HG03521 (cell line): ENCODE measurements around the gene SEC61A1.

Experiments
- ATAC-seq: cut with Tn5 transposase; IDR thresholded peaks from one replicate; pipeline ENCODE4 v1.9.1; 2021; ENCODE audit warnings: mild to moderate bottlenecking, moderate library complexity; ENCODE audit not compliant: unreplicated experiment

Gene SEC61A1

DNA sequence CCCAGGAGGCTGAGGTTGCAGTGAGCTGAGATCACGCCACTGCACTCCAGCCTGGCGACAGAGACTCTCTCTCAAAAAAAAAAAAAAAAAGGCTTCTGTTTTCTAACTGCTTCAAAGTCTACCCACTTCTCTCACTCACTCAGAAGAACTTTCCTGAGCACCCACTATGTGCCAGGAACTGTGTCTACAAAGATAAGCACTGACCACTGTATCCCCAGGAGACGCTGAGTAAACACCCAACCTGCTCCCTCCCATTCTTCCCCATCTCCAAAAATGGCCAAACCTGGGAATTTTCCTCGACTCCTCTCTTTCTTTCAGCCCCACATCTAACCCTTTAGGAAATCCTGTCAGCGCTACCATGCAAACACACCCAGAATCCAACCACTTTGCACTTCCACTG lies 58.9 kb downstream of the SEC61A1 start:
- ATAC-seq = no peak

DNA sequence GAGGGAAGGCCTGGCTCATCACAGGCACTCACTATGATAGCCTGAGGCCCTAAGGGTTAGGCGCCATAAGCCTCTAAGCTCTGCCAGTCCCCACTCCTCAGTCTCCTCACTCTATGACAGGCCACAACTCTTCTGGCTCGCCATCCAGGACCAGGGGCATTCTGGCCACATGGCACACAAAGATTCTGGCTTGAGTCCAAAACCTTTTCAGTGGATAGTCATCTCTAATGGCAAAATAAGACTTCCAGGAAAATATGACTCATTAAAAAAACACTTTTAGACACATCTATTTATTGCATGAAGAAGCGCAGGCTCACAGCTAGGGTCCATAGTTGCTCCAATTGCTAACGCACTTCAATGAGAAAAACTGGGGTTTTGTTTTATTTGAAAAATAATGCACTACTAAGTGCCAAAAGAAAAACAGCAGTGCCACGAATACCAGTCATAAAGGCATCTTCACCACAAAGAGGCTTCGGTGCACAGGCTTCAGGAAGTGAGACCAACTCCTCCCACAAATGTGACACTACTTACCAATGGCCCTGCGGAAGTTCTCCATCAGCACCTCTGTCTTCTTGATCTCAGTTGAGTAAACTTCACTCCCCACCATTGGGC lies 60.2 kb downstream of the SEC61A1 start:
- ATAC-seq = no peak

DNA sequence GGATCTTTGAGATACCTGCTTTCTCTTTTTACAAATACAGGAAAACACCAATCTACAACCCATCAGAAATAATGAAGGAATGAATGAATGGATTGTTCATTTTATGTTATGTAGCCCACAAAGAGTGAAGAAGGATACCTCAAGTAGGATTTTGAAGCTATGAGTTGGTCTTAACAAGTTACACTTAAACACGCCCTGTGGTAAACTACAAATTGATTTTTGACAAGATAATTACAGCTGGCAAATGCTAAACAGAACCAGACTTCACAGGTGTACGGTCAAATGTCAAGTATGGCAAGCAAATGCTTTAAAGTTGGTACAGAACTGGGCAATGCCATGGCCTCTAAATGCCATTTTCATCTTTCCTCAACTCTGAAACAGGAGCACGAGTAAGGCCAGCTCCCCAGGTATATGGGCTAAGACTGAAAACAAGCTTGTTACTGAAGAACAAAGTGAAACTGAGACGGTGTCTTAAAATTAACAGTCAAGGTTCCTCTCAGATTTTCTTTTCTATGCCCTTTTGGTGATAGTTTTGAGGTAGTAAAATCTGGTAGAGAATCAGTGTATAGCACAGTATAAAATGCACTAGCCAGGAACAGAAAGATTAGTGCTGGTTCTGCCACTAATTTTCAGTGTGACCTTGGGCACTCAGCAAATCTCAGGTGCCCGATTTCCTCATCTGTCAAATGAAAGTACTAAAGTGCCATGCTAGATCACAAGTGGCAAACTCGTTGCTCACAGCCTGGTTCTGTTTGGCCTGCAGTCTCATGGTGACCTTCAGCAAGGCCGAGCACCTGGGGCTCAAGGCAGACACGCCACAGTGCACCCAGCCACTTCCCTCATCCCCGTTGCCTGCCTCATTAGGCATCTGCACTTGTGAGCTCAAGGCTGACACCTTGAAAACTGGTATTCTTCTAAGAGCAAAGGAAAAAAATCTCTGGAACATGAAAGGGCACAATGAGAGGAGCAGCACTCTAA lies 61.9 kb downstream of the SEC61A1 start:
- ATAC-seq = no peak
